ENCODE results near the gene PTPRN2. TPM values are rescaled to one million over a fixed set of nuclear protein-coding genes. Genes with fewer than 3 reads are reported as not detected.
"Not testable (repeated sequence)": the region's sequence is repeated elsewhere in the genome, so short reads cannot be mapped to it uniquely, and the experiment has no call there.

The PTPRN2 gene
- polyA plus RNA-seq, 1 experiment: 0.31 TPM

DNA sequence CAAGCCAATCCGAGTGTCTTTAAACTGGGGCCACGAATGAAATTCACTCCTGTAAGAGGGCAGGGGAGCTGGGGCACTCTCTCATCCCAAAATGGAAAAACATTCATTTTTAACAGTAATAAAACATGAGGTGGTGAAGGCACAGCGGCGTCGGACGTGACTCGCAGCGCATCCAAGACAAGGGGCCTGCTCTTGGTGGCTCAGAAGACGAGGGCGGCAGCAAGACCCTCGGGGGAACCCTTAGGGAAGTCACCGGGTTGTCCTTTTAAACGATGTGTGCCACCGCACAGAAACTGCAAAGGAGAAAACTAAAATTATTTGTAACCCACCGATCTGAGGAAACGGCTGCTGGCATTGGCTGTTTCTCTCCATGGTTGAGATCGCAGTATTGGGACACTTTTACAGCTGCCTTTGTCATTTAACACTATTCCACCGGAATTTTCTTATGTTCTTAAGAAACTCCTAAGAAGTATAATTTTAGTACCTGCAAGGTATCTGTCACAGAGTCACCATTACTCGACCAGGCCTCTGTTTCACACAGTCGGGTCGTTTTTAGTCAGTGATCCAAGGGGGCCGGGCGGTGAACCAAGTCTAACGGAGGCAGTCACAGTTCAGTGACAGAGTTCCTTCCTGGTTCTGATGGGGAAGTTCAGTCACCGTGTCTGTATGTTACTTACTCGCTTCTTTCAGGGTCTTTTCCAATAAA is 159.3 kb downstream of the PTPRN2 start:
- DNase-seq (ENCODE audit: low read depth): no peak
- no peaks in the 10 kb centered on the region for H3K27me3 ChIP-seq (ENCODE audit: control insufficient read depth, insufficient read depth, low read length)
- H3K4me3 ChIP-seq (ENCODE audit: low read depth, low read length): no peak overlapping the region
- TF ChIP-seq, protein P1, sequence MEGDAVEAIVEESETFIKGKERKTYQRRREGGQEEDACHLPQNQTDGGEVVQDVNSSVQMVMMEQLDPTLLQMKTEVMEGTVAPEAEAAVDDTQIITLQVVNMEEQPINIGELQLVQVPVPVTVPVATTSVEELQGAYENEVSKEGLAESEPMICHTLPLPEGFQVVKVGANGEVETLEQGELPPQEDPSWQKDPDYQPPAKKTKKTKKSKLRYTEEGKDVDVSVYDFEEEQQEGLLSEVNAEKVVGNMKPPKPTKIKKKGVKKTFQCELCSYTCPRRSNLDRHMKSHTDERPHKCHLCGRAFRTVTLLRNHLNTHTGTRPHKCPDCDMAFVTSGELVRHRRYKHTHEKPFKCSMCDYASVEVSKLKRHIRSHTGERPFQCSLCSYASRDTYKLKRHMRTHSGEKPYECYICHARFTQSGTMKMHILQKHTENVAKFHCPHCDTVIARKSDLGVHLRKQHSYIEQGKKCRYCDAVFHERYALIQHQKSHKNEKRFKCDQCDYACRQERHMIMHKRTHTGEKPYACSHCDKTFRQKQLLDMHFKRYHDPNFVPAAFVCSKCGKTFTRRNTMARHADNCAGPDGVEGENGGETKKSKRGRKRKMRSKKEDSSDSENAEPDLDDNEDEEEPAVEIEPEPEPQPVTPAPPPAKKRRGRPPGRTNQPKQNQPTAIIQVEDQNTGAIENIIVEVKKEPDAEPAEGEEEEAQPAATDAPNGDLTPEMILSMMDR (IDR thresholded peaks at IDR 0.05; ENCODE audit: insufficient read depth, low read depth, low read length): no peak
- ChIA-PET POLR2A (no interaction called here), CTCF (no interaction called here)
- no peaks in the 10 kb centered on the region for H3K36me3 ChIP-seq (ENCODE audit: control insufficient read depth, insufficient read depth, low read length)

DNA sequence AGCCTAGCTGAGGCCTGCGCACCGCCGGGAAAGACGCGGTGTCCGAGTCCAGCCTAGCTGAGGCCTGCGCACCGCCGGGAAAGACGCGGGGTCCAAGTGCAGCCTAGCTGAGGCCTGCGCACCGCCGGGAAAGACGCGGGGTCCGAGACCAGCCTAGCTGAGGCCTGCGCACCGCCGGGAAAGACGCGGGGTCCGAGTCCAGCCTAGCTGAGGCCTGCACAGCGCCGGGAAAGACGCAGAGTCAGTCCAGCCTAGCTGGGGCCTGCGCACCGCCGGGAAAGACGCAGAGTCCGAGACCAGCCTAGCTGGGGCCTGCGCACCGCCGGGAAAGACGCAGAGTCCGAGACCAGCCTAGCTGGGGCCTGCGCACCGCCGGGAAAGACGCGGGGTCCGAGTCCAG is 161.9 kb downstream of the PTPRN2 start:
- POLR2A ChIA-PET; CTCF ChIA-PET; H3K27me3 ChIP-seq (ENCODE audit: control insufficient read depth, insufficient read depth, low read length); DNase-seq (ENCODE audit: low read depth); H3K4me3 ChIP-seq (ENCODE audit: low read depth, low read length); H3K36me3 ChIP-seq (ENCODE audit: control insufficient read depth, insufficient read depth, low read length): not testable (repeated sequence)

DNA sequence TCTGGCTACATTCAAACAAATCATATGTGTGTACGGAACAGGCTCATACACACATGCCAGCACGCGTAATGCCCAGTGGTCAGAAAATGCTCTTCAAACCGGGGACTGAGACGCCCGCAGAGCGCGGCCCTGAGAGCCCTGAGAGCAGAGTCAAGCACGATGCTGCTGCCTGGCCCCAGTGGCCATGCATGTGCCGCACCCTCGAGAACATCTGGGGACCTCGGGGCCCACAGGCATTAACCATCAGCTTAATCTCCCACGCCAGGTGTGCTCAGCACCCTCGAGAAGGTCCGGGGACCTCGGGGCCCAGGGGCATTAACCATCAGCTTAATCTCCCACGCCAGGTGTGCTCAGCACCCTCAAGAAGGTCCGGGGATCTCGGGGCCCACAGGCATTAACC is 163.1 kb downstream of the PTPRN2 start:
- no peaks in the 10 kb centered on the region for H3K36me3 ChIP-seq (ENCODE audit: control insufficient read depth, insufficient read depth, low read length)
- TF ChIP-seq, protein P1 (IDR thresholded peaks at IDR 0.05; ENCODE audit: insufficient read depth, low read depth, low read length): no peak
- H3K27me3 ChIP-seq (ENCODE audit: control insufficient read depth, insufficient read depth, low read length): no peaks in the 10 kb centered on the region
- CTCF ChIA-PET: no interaction called here
- H3K4me3 ChIP-seq (ENCODE audit: low read depth, low read length): no peak overlapping the region
- POLR2A ChIA-PET: no interaction called here
- DNase-seq (ENCODE audit: low read depth): no peak

DNA sequence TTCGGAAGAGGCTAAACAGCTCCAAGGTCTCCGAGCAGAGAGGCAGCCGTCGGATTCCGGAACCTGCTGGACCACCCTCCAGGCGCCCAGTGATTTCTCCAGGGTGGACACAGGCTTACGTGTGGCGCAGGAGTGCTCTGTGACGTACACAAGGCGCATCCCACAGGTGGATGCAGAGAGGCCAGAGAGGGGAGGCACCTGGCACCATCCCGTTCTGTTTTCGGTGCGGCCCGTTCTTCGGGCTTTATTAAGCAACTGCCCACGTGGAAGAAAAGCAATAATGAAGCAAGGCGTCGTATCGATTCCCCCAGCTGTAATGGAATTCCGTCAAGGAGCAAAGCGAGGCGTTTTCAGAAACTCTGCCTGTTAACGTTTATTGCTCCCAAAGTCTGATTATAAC is 163.6 kb downstream of the PTPRN2 start:
- Histone ChIP-seq H3K27me3 (ENCODE audit: control insufficient read depth, insufficient read depth, low read length) (no peaks in the 10 kb centered on the region), H3K4me3 (ENCODE audit: low read depth, low read length) (no peak overlapping the region), H3K36me3 (ENCODE audit: control insufficient read depth, insufficient read depth, low read length) (no peaks in the 10 kb centered on the region)
- POLR2A ChIA-PET: no interaction called here
- TF ChIP-seq, protein P1 (IDR thresholded peaks at IDR 0.05; ENCODE audit: insufficient read depth, low read depth, low read length): no peak
- no peak for DNase-seq (ENCODE audit: low read depth)
- CTCF ChIA-PET: no interaction called here

DNA sequence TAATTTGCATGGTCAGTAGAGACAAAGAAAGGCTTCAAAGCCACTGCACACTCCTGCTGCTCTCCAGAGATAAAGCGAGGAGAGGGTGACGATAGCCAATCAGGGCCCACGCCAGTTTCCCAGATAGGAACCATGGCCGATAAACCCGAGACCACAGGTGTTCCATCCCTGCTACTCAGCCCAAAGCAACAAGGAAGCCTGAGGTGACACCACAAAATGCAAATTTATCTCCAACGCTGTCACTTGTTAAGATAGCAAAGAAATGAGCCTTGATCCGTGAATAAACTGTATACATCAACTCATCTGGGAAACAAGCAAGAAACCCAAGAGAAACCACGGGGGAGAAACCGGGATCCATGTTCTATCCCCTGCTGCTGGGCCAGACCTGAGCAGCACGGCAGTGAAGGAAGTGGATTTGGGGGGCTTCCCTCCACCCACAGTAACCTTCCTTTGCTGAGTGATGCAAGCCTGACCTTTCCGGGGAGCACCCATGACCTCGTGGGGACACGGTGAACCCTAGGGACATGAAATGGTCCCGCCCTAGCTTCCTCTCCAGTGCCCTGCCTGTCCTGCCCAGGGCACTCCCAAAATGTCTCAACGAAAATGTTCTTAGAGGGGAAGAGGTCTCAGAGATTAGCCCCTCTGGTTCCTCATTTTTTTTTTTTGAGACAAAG is 164.6 kb downstream of the PTPRN2 start:
- POLR2A ChIA-PET: no interaction called here
- CTCF ChIA-PET: no interaction called here
- TF ChIP-seq, protein P1 (IDR thresholded peaks at IDR 0.05; ENCODE audit: insufficient read depth, low read depth, low read length): no peak

More for the DNA sequence above, 164.6 kb downstream of the PTPRN2 start:
- no peaks in the 10 kb centered on the region for H3K27me3 ChIP-seq (ENCODE audit: control insufficient read depth, insufficient read depth, low read length)
- no peaks in the 10 kb centered on the region for H3K36me3 ChIP-seq (ENCODE audit: control insufficient read depth, insufficient read depth, low read length)
- no peak overlapping the region for H3K4me3 ChIP-seq (ENCODE audit: low read depth, low read length)
- DNase-seq (ENCODE audit: low read depth): no peak

All from BJ (cell line).